GM19395 (cell line): ENCODE results near the gene AXIN2.

Experiments used
- ATAC-seq: cut with Tn5 transposase; IDR thresholded peaks from one replicate; pipeline ENCODE4 v1.9.1; 2021; ENCODE audit warnings: mild to moderate bottlenecking, moderate library complexity; ENCODE audit not compliant: unreplicated experiment

AXIN2 gene

GRCh38 chr17:65556014-65556909 lies 5.2 kb downstream of the AXIN2 start:
- peak; percentile 47 for ATAC-seq

DNA sequence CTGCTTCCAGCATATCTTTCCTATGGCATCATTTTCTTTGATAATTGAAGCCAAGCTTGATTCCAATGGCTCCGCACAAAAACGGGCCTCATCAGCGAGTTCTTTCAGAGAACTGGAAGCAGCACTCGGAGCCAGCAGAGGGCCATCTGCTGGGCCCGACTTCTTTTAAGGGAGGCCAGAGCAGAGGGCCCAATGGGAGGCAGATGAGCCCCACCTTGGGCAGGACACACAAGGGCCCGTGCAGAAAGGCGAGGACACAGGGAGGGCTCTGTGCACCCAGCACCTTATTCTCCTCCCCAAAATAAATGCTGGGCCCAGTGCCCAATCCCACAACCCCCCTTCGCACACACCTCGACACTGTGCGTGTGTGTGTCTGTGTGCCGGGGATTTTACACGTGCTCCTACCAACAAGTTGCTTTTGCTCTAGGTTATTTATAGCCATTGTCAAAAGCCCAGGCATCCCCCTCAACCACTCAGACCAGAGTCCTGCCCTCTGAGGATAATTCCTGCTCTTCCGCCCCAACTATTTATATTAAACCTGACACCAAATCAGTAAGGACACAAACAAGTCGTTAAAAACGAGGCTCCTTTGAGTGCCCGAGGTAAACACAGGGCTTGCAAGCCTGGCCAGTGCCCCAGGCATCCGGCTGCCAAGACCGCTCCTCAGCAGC lies 6.8 kb downstream of the AXIN2 start:
- ATAC-seq = no peak

- no peak for ATAC-seq
Observed at GRCh38 chr17:65553646-65554552, 7.5 kb downstream of the AXIN2 start.

DNA sequence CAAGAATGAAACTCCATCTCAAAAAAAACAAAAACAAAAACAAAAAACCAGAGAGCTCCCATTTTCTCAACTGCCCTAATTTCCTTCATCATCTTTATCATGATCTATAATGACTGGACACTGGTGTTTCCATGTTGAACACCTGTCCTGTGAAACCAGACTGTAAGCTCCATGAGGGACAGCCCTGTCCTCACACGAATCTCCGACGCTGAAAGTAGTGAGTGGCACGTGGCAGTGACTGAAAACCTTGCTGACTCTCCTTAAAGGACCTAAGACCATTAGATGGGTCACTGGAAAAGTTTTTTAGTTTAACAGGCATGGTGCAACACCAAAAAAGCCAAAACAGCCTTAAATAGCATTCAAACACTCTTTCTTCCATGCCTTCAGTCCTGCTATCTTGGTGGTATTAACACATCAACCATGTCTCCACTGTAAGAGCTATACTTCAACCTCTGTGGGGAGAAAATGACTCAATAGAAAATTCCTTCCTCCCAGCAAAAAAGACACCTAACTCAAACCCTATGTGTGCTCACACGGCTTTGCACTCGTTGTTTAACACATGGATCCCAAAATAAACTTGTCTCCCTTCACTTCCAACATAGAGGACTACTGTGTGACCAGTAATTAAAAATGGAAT lies 8.3 kb downstream of the AXIN2 start:
- no peak for ATAC-seq

DNA sequence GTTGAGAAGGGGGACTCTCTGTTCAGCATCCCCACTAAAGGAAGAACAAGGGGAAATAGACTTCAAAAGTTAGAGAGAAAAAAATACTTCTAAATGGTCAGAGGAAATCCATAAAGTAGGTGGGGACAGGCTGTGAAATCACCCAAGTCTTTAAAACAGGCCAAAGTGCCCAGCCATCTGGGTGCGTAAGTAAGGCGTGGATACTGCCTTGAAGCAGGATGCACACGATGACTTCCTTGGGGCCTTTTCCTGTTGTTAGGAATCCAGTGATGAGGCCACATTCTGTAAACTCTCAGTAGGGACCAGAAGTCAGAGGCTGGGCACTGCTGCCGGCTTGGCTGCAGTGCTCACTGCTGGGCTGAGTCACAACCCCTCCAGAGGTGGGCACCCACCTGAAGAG lies 9.2 kb downstream of the AXIN2 start:
- no peak for ATAC-seq

GRCh38 chr17:65551267-65552040 lies 10.0 kb downstream of the AXIN2 start:
- ATAC-seq = no peak

- ATAC-seq = no peak
Observed at GRCh38 chr17:65550758-65551157, 10.7 kb downstream of the AXIN2 start.

- ATAC-seq = no peak
Observed at GRCh38 chr17:65550075-65550662, 11.3 kb downstream of the AXIN2 start.

DNA sequence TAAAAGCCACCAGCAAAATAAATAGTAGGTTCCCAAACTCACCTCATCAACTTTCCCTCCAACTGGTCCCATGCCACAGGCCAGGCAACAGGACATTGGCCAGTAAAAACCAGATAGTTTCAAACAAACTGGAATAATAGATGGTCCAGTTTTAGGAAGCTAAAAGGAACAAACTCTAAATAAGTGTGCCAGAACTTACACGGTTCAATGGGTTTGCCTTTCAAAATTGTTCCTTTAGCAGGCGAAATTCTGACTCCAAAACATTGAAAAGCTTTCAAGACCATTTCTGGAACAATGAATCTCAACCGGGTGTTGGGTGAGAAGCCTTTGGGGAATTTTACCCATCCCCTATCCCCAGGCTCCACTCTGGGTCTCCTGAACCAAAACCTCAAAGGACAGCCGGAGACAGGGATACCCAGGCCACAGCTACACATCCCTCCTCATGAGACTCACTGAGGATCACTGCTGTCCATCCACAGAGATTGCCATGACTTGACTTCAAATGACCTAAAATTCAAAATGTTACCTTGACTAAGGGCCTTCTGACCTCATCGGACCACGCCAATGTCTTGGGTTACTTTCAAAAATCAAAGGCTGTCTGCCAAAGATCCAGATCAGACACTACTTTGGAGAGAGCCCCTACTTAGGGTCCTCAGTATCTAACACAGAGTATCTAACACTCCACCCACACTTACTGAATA lies 13.0 kb downstream of the AXIN2 start:
- no peak for ATAC-seq

DNA sequence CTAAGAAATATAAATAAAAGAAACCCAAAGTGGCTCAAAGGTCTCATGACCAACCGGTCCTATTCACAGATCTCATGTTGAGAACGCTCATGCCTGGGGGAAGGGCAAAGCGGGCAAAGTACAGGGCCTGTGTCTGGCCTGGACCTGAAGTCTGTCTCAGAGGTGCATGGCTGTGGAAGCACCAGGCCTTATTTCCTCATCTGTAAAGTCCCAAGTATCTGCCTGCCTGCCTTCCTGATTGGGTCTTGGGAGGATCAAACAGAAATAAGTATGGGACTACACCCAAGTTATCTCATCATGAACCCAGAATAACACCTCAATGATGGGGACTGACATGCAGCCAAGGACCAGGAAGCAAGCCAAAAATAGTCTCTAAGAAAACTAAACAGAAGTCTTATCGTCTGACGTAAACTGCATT lies 14.2 kb downstream of the AXIN2 start:
- ATAC-seq = no peak

DNA sequence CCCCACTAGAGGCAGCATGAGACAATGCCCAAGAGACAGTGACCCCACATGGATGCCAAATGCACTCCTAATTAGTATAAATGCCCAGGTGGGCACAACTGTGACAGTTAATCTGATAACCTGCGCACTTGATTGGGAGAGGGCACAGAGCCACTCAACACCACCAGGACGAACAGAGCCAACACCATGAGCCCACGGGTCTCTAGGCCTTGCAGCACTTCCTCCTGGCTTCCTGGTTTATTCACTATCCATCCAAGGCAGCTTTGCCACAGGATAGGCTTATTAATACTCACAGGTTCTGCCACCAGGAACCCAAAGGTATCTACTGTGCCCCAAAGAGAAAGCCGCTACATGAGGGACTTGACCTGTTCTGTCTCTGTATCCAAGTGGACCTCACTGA lies 14.9 kb downstream of the AXIN2 start:
- no peak for ATAC-seq

DNA sequence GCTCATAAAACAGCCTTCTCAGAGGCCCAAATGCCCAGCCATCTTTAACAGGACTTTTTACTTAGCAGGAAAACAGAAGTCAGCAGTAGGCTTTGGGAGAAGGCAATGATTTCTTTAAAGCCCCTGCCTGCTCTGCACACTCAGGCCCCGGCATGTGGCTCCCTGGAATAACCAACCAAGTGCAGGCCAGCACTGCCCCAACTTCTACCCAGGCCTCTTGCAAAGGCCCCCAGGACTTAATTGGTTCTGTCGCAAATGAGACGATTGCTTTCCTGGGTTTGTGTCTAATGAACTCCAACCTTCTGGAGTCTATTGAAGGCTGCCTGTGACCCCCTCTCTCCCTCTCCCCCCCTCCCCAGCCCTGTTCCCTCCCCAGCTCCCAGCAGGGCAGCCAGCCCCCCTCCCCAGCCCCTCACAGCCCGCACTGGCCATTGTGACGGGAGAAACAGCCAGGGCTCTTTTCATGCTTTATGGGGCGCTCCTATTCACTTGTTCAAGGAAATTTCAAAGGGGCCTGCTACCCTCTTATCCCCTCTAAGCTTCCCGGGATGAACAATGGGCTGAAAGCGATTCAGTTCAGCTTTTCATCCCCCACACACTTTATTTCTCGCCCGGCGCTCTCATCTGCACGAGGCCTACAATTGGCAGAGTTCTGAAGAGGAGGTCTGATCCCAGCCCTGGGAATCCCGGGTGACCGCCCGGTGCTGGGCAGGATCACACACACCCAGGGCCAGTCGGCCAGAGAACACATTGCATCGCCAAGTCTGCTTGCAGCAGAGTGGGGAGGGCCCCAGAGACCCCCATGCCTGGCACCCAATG lies 15.5 kb downstream of the AXIN2 start:
- no peak for ATAC-seq

- ATAC-seq = no peak
Observed at GRCh38 chr17:65544672-65545071, 16.8 kb downstream of the AXIN2 start.

- ATAC-seq = no peak
Observed at GRCh38 chr17:65542610-65543009, 18.8 kb downstream of the AXIN2 start.

DNA sequence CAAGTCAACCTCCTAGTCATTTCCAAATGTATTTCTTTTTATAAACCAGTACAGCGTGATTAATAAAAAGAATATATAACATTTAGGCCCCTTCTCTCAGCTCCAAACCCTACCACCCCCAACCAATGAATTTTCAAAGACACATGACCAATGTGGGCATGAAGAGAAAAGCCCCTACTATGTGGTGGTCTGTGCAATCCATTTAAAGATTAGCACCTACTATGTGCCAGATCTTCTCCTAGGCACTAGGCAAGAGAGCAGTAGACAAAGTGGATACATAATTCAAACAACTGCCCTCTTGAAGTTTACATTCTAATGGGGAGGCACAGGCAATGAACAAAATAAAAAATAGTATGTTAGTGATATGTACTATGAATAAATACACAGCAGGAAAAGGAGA lies 19.4 kb downstream of the AXIN2 start:
- no peak for ATAC-seq

- no peak for ATAC-seq
Observed at GRCh38 chr17:65541453-65541852, 20.0 kb downstream of the AXIN2 start.

- no peak for ATAC-seq
Observed at GRCh38 chr17:65539630-65540266, 21.7 kb downstream of the AXIN2 start.
